PC-3 (cell line): ENCODE measurements around the gene TPM1. TPM values are rescaled to one million over a fixed set of nuclear protein-coding genes. Genes with fewer than 3 reads are reported as not detected.

Experiments used
- ATAC-seq: fragments of 200-7000 bp; cut with Tn5 transposase; 2 replicates; pipeline ENCODE4 v1.9.1; 2020; ENCODE audit warnings: mild to moderate bottlenecking, moderate library complexity
- BruUV-seq: library from RNA; stranded (reverse); fragments of 400-500 nt; replicated peaks from 2 replicates; lab custom pipeline; 2021; lab: Mats Ljungman, UMichigan
- CTCF ChIA-PET: fragments of 300-600 bp; sonication (Branson Sonifier 250); formaldehyde crosslinking; loops from one replicate; lab custom pipeline; 2022; ENCODE audit warnings: antibody characterized with exemption; lab: Charles Lee
- POLR2A ChIA-PET: fragments of 300-600 bp; sonication (Branson Sonifier 250); formaldehyde crosslinking; loops from one replicate; lab custom pipeline; 2022; ENCODE audit warnings: antibody characterized with exemption; ENCODE audit not compliant: unreplicated experiment; lab: Charles Lee
- DNase-seq: peaks from one replicate; pipeline ENCODE4 v3.0.0-alpha.2; 2015
- H2AFZ ChIP-seq: fragments of 300-600 bp; sonication (generic); 2 replicates; pipeline ENCODE4 v1.6.0; 2016; ENCODE audit warnings: antibody characterized with exemption, low read length
- H3F3A ChIP-seq: fragments of 300-600 bp; sonication (generic); one replicate; pipeline ENCODE4 v1.6.0; 2017; ENCODE audit warnings: antibody characterized with exemption, low read length, control low read depth, mild to moderate bottlenecking; ENCODE audit not compliant: unreplicated experiment
- H3K27ac ChIP-seq: fragments of 300-600 bp; sonication (generic); 2 replicates; pipeline ENCODE4 v1.5.1; 2016; ENCODE audit warnings: mild to moderate bottlenecking, low read length
- H3K27me3 ChIP-seq: fragments of 300-600 bp; sonication (generic); 2 replicates; pipeline ENCODE4 v1.6.1; 2016; ENCODE audit warnings: low read length, mixed read lengths
- H3K36me3 ChIP-seq: fragments of 300-600 bp; sonication (generic); 2 replicates; pipeline ENCODE4 v1.6.1; 2016; ENCODE audit warnings: low read depth, mixed run types, low read length, mixed read lengths
- H3K4me1 ChIP-seq: fragments of 300-600 bp; sonication (generic); 2 replicates; pipeline ENCODE4 v1.5.1; 2016; ENCODE audit warnings: low read length; ENCODE audit not compliant: insufficient read depth
- H3K4me2 ChIP-seq: fragments of 300-600 bp; sonication (generic); 2 replicates; pipeline ENCODE4 v1.6.0; 2016; ENCODE audit warnings: low read length
- H3K4me3 ChIP-seq: fragments of 300-600 bp; sonication (generic); 2 replicates; pipeline ENCODE4 v1.5.1; 2016; ENCODE audit warnings: mild to moderate bottlenecking, low read length, mixed read lengths
- H3K79me2 ChIP-seq: fragments of 300-600 bp; sonication (generic); 2 replicates; pipeline ENCODE4 v1.6.1; 2017; ENCODE audit warnings: low read length, mixed read lengths
- H3K9ac ChIP-seq: fragments of 300-600 bp; sonication (generic); 2 replicates; pipeline ENCODE4 v1.6.0; 2016; ENCODE audit warnings: mild to moderate bottlenecking, low read length
- H3K9me2 ChIP-seq: fragments of 300-600 bp; sonication (generic); replicated peaks from 2 replicates; pipeline ENCODE4 v1.6.1; 2016; ENCODE audit warnings: mixed run types, low read length, mixed read lengths
- H3K9me3 ChIP-seq: fragments of 300-600 bp; sonication (generic); 2 replicates; pipeline ENCODE4 v1.6.1; 2016; ENCODE audit warnings: low read length, mixed read lengths
- H4K20me1 ChIP-seq: fragments of 300-600 bp; sonication (generic); 2 replicates; pipeline ENCODE4 v1.6.1; 2016; ENCODE audit warnings: low read length, mixed read lengths
- CTCF ChIP-seq: fragments of 300-600 bp; sonication (generic); conservative IDR thresholded peaks from 2 replicates; pipeline ENCODE4 v1.5.1; 2017; ENCODE audit warnings: antibody characterized with exemption, low read depth, mild to moderate bottlenecking, low read length
- EZH2 ChIP-seq: fragments of 300-600 bp; sonication (generic); IDR thresholded peaks from one replicate; pipeline ENCODE4 v1.6.1; 2017; ENCODE audit warnings: antibody characterized with exemption, mild to moderate bottlenecking, low read length; ENCODE audit not compliant: unreplicated experiment
- EZH2phosphoT487 ChIP-seq: fragments of 300-600 bp; sonication (generic); IDR thresholded peaks from 2 replicates; pipeline ENCODE4 v1.6.1; 2018; ENCODE audit warnings: mild to moderate bottlenecking, antibody characterized with exemption, low read length, borderline replicate concordance
- intact Hi-C: fragments of 100-400 bp; cut with micrococcal nuclease; formaldehyde crosslinking; loops from 2 replicates; pipeline ENCODE4 v1.9.0; 2023
- total RNA-seq: library from RNA; depleted of rRNA; stranded (reverse); fragments of >200 nt; gene quantifications from 2 replicates; pipeline ENCODE4 v1.2.3, GENCODE V29; 2014

The TPM1 gene
- total RNA-seq, 1 experiment from 2014 or later = 127 TPM

- Histone ChIP-seq H3K79me2 (no peaks in the 10 kb centered on the region), H3K27me3 (no peaks in the 10 kb centered on the region), H3K4me2 (no peak overlapping the region), H4K20me1 (no peaks in the 10 kb centered on the region), H3F3A (no peaks in the 10 kb centered on the region), H2AFZ (no peak overlapping the region), H3K9ac (no peak overlapping the region), H3K27ac (no peak overlapping the region), H3K9me3 (no peaks in the 10 kb centered on the region), H3K4me3 (no peak overlapping the region), H3K4me1 (no peaks in the 10 kb centered on the region), H3K9me2 (no peaks in the 10 kb centered on the region), H3K36me3 (peaks cover 33% of the 10 kb centered on the region)
- POLR2A ChIA-PET = no interaction called here
- ATAC-seq (no peak), DNase-seq (no peak)
- CTCF ChIA-PET = no interaction called here
- no peak for TF ChIP-seq EZH2
- TF ChIP-seq EZH2phosphoT487 = no peak
- TF ChIP-seq CTCF = no peak
- BruUV-seq = no TSS peak
- intact Hi-C loops = no loop called here
These were observed 23.7 kb downstream of the TPM1 start for GRCh38 chr15:63066272-63066671.

- BruUV-seq = no TSS peak
- Histone ChIP-seq H3K36me3 (peaks cover 29% of the 10 kb centered on the region), H3K79me2 (no peaks in the 10 kb centered on the region), H3F3A (no peaks in the 10 kb centered on the region), H3K4me2 (no peak overlapping the region), H3K9ac (no peak overlapping the region), H2AFZ (no peak overlapping the region), H3K4me3 (no peak overlapping the region), H3K27ac (no peak overlapping the region), H3K27me3 (no peaks in the 10 kb centered on the region), H4K20me1 (no peaks in the 10 kb centered on the region), H3K9me3 (no peaks in the 10 kb centered on the region), H3K4me1 (no peaks in the 10 kb centered on the region), H3K9me2 (no peaks in the 10 kb centered on the region)
- ATAC-seq (no peak), DNase-seq (no peak)
- TF ChIP-seq EZH2 = no peak
- no peak for TF ChIP-seq EZH2phosphoT487
- no peak for TF ChIP-seq CTCF
- ChIA-PET POLR2A (no interaction called here), CTCF (no interaction called here)
- intact Hi-C loops = no loop called here
These were observed 24.8 kb downstream of the TPM1 start for GRCh38 chr15:63067306-63067705.

DNA sequence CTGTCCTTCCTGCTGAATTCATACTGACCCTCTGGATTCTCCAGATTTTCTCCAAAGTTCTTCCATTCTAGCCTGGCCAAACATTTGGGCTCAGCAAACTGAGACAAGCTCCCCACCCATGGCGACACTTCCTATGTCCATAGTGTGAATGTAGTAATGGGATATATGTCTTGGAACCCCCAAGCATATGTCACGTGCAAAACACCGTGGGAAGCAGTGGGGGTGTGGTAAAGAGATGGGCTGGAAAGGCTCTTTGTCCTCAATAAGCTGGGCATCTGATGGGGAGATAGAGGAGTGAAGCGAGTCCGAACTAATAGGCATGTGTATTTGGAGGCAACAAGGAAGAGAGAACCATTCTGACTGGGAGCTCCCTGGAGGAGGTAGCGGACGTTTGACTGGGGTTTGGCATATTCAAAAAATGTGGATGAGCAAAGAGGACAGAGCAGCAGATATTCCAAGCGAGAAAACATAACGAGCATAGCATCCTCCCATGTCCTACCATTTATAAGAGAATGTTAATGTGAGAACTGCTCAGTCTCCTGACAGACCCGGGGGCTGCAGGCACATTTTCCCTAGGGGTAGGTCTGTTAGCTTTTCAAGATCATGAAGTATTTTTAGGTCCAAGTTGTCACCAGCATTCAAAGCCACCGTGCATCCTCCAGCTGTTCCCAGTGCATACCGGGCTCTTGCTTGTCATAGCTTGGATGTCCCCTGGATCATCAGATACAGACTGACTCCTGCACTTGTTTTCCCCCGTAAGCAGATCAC lies 25.6 kb downstream of the TPM1 start:
- intact Hi-C loops = no loop called here
- DNase-seq (no peak), ATAC-seq (no peak)
- no peaks in the 10 kb centered on the region for H3K79me2 ChIP-seq
- no peaks in the 10 kb centered on the region for H3F3A ChIP-seq
- no peaks in the 10 kb centered on the region for H3K9me2 ChIP-seq
- ChIA-PET POLR2A (no interaction called here), CTCF (no interaction called here)
- no peak overlapping the region for H2AFZ ChIP-seq
- BruUV-seq = no TSS peak
- peaks cover 21% of the 10 kb centered on the region for H3K36me3 ChIP-seq
- no peaks in the 10 kb centered on the region for H3K27me3 ChIP-seq
- H3K4me1 ChIP-seq = no peaks in the 10 kb centered on the region
- TF ChIP-seq EZH2phosphoT487 (no peak), CTCF (no peak), EZH2 (no peak)
- no peak overlapping the region for H3K4me3 ChIP-seq
- H3K9me3 ChIP-seq = no peaks in the 10 kb centered on the region
- H3K27ac ChIP-seq = no peak overlapping the region
- no peak overlapping the region for H3K9ac ChIP-seq
- H3K4me2 ChIP-seq = no peak overlapping the region
- no peaks in the 10 kb centered on the region for H4K20me1 ChIP-seq
